Right kidney (tissue), 9 donors: ENCODE measurements around the gene AKAIN1.

Source experiments
- DNase-seq: peaks from one replicate; pipeline ENCODE4 v3.0.0-alpha.2; 2016
- long read RNA-seq, 8 donors: transcript quantifications; one replicate each; lab custom pipeline, GENCODE V29; 2026

AKAIN1 gene
- long read RNA-seq, donor 1 = 0 reads
- long read RNA-seq, donor 2 = 0 reads
- long read RNA-seq, donor 3 = 0 reads
- long read RNA-seq, donor 4 = 0 reads
- long read RNA-seq, donor 5 = 0 reads
- long read RNA-seq, donor 6 = 0 reads
- long read RNA-seq, donor 7 = 0 reads
- long read RNA-seq, donor 8 = 0 reads

DNA sequence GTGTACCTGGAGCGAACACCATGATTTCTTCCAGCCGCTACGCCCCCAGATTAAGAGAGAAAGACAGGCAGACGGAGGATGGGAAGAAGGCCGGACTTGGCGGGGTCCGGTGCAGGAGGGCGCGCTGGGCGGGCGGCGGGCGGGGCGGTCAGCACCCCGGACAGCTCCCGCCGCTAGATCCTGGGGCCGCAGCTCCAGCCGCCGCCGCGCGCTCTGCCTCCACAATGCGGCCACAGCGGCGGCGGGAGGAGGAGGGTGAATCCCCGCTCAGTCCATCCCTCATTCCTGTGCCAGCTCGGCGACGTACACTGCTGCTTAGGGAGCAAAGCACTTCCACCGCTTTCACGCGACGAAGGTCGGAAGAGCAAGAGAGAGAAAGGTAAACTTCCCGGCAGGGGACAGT, at the start of gene AKAIN1:
Gene AKAIN1 (minus strand): TSS at position 226 of the 403 bp plus-strand sequence. CDS start 204 bp downstream, at position 22.
- peak; percentile 78 for DNase-seq

DNA sequence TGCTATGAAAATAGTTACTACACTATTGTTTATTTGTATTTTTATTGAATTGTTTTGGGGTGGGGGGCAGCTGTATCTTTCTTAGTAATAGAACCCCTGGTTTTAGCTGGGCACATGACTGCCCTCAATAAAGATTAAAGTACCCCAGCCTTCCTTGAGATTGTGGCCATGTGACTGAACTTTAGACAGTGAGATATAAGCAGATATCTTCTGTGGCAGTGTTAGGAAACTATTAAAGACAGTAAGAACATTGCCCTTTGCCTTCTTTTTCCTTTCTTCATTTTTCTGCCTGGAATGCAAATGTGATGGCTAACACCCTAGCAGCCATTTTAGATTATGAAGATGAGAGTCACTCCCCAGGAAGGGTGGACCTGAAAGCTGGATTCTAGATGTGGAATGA, 47.9 kb upstream of the AKAIN1 start:
- DNase-seq = no peak

GRCh38 chr18:5239447-5239846, 42.4 kb upstream of the AKAIN1 start:
- no peak for DNase-seq

- DNase-seq = peak; percentile 92
These were observed 41.4 kb upstream of the AKAIN1 start for GRCh38 chr18:5238371-5238976.

GRCh38 chr18:5237723-5238370, 40.8 kb upstream of the AKAIN1 start:
- DNase-seq = peak; percentile 99

- DNase-seq = no peak
These were observed 40.1 kb upstream of the AKAIN1 start for GRCh38 chr18:5237083-5237722.

- no peak for DNase-seq
These were observed 17.7 kb upstream of the AKAIN1 start for GRCh38 chr18:5214583-5215351.

GRCh38 chr18:5207471-5208150, 10.6 kb upstream of the AKAIN1 start:
- no peak for DNase-seq

GRCh38 chr18:5198311-5198710, 1.3 kb upstream of the AKAIN1 start:
- no peak for DNase-seq

GRCh38 chr18:5197461-5197860, 404 bp upstream of the AKAIN1 start:
- no peak for DNase-seq

DNA sequence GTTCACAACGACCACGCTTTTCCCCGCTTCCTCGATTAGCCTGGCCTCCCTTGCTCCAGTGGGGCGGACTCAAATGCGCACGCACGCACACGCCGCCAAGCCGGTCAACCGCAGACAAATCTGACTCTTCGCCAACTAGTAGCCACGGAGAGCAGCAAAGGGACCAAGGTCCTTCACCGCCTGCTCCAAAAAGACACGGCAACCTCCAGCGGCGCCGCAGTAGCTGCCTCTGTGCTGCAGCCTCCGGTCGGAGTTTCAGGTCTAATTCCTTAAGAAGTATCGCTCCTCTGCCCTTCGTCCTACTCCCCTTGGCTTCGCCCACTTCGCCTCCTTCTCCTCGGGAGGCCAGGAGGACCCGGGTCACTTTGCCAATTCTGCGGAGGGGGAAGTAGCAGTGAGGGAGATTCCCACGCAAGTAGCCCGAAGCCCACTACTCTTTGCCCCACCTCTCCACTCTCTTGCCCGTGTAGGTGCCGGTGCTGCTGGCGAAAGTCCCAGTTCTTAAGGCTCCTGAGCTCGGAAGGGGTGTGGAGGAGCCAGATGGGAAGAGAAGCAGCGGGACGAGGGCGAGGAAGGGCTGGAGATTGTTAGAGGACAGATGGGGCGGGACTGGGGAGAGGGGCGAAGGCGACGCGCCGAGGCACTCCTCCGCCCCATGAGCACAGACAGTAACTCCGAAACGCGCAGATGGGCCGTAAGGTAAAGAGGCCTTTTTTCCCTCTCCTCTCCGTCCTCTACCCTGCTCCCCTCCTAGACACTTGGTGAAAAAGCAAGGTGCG, 615 bp downstream of the AKAIN1 start:
- no peak for DNase-seq

DNA sequence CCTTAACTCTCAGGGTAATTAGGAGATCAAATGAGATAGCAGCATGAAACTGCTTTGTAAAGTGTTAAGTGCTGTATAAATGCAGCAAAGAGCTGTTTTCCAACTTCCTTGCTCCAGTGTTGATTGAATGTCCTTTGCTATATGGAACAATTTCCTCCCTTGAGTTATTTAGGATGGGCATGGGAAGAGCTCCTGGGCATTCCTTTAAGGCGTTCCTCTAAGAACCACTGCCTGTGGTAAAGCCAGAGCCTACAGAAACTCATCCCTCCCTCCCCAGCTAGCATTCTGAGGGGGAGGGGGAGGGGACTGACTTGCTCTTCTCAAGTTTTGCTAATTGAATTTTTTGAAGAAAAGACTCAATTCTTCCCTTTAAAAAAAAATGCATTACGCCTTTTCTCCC, 1.4 kb downstream of the AKAIN1 start:
- no peak for DNase-seq

DNA sequence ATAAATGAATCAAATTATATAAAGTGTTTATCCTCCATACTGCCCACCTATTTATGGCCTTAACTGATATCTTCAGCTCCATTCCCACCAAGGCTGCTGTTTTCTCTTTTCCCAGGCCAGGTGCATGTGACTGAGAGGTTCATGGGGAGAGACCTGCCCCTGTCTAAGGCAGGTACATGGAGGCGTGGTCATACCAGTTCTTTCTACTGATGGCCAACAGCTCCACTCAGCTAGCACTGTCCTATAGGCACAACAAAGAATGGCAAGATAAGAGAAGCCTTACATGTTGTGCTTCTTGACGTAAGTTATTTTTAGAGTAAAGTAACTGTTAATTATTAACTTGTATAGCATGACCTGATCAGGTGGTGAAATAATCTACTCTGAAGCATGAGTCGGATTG, 16.8 kb downstream of the AKAIN1 start:
- DNase-seq = no peak

DNA sequence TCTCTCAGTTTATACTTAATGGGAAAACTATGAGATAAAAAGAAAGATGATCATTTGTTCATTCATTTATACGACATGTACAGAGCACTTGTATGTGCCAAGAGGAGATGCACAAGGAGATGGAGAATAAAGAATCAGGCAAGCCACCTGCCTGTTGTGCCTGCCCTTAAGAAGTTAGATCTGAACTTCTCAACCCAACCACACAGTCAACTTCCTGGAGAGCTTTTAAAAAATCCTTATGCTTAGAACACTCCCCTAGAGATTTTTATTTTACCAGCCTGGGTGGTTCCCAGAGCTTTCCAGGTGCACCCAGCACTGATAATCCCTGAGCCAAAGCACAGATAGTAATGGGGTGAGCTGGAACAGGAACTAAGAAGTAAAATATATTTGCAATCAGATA, 18.5 kb downstream of the AKAIN1 start:
- DNase-seq = no peak

DNA sequence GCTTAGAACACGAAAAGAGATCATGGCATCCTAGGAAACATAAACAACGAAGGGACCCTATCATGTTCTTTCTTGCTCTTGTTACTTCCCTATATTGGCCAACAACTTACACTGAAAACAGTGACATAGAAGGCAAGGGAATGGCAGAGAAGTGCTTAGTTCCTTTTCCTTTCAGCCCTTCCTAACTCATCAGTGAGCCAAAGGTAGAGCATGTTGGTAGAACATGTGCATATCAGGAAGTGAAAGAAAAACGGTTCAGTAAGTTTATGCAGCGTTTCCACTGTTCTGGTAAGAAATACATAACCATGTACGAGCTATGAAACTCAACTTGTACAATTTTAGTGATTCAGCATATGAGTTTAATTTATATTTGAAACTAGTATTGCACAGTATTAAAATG, 21.7 kb downstream of the AKAIN1 start:
- DNase-seq = no peak

- no peak for DNase-seq
These were observed 23.4 kb downstream of the AKAIN1 start for GRCh38 chr18:5173646-5174045.

- DNase-seq = no peak
These were observed 23.8 kb downstream of the AKAIN1 start for GRCh38 chr18:5173236-5173635.

DNA sequence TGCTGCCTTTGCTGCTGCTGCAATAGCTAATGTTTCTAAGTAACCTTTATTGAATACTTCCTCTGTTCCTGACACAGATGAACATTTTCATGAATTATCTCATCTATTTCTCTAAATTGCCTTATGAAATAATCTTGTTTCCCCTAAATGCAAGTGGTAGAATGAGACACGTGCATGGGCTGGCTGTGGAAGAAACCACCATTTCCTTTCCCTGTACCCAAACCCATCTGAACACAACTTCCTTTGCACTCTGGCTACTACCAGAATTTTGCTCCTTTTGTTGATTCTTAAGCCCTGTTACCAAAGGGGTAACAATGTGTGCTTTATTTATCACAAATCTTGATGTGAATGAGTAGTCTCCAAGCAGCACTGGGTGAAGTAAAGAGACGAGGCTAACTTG, 29.2 kb downstream of the AKAIN1 start:
- DNase-seq = no peak

DNA sequence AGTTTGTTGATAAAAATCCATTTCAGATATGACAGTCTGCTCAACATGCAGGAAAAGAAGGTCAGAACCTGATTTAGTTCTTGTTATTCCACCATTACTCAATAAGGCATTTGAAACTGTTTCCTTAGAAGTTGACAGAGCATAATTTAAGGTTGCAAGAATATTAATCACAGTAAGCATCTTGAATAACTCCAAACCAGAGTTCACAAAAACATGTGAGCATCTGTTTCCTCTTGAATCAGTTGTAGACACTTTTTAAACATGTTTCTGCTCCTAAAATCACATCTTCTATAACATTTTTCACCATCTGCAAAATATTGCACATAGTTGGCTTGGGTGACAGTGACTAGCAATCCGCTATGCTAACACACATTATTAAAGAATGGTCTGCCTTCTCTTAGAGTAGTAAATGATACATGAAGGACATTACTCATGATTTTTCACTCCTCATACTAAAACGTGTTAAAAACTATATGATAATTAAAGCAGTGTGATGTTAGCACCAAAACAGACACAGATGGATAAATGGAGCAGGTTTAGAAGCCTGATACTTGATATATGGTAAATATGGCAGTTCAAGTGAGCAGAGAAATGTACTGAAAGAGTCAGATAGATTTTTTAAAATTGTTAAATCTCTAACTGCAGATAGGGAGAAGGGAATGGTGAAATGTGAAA, 30.3 kb downstream of the AKAIN1 start:
- DNase-seq = no peak

DNA sequence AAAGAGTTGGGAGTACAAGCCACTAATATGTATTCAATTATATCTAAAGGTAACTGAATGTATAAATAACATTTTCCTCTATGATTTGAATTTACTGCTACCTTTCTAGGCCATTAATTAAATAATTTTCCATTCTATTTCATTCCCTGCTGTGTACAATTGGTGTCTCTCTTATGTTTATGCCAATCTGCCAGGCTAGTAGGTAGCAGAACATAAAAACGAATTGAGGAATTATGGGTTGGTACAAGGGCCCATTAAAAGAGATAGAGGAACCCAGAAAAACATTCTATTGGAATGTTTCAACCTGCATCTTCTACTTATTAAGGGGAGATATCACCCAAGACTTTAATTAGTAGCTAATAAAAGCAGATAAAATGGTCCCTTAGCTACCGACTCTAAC, 32.2 kb downstream of the AKAIN1 start:
- no peak for DNase-seq

DNA sequence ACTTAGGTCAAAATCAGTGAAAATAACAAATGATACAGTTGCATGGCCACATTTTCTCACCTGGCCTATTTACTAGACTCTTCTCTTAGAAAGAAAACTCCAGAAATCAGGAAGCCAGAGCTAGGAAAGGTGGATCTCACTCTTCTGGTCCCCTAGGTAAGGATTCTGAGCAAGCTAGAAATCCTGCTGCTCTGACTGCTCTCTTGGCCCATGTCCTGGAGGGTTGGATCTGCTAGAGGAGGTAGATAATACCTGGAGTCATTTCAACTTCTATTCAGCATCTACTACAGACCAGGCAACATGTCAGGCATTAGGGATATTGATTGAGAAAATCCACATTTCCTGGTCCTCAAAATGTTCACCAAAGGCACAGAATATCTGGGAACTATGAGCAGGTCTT, 34.9 kb downstream of the AKAIN1 start:
- DNase-seq = no peak
